CD4-positive, alpha-beta T cell treated with Interleukin-10 for 1 hour (primary cell): ENCODE results near the gene SYT13.
"Not testable (repeated sequence)": the region's sequence is repeated elsewhere in the genome, so short reads cannot be mapped to it uniquely, and the experiment has no call there.

Experiments
- DNase-seq: peaks from one replicate; pipeline ENCODE4 v3.0.0-alpha.2; 2020

The SYT13 gene

GRCh38 chr11:45272701-45273100, 13.4 kb downstream of the SYT13 start:
- no peak for DNase-seq

- DNase-seq: no peak
These were observed 15.0 kb downstream of the SYT13 start for GRCh38 chr11:45270946-45271716.

- no peak for DNase-seq
These were observed 16.5 kb downstream of the SYT13 start for GRCh38 chr11:45269678-45270077.

GRCh38 chr11:45267652-45268299, 18.4 kb downstream of the SYT13 start:
- DNase-seq: no peak

- DNase-seq: no peak
These were observed 19.1 kb downstream of the SYT13 start for GRCh38 chr11:45267052-45267451.

GRCh38 chr11:45266676-45267020, 19.5 kb downstream of the SYT13 start:
- DNase-seq: no peak

GRCh38 chr11:45265969-45266675, 20.0 kb downstream of the SYT13 start:
- no peak for DNase-seq

- no peak for DNase-seq
These were observed 21.2 kb downstream of the SYT13 start for GRCh38 chr11:45264839-45265515.

- DNase-seq: no peak
These were observed 22.4 kb downstream of the SYT13 start for GRCh38 chr11:45263773-45264172.

GRCh38 chr11:45262900-45263299, 23.2 kb downstream of the SYT13 start:
- DNase-seq: no peak

- DNase-seq: no peak
These were observed 26.1 kb downstream of the SYT13 start for GRCh38 chr11:45260071-45260470.

- DNase-seq: no peak
These were observed 26.5 kb downstream of the SYT13 start for GRCh38 chr11:45259592-45259991.

GRCh38 chr11:45258982-45259530, 27.1 kb downstream of the SYT13 start:
- DNase-seq: no peak

- DNase-seq: no peak
These were observed 32.1 kb downstream of the SYT13 start for GRCh38 chr11:45254070-45254469.

GRCh38 chr11:45253640-45254039, 32.5 kb downstream of the SYT13 start:
- no peak for DNase-seq

- no peak for DNase-seq
These were observed 33.3 kb downstream of the SYT13 start for GRCh38 chr11:45252877-45253276.

- DNase-seq: no peak
These were observed 33.8 kb downstream of the SYT13 start for GRCh38 chr11:45252134-45252856.

GRCh38 chr11:45250035-45250718, 36.0 kb downstream of the SYT13 start:
- no peak for DNase-seq

GRCh38 chr11:45249372-45249771, 36.8 kb downstream of the SYT13 start:
- DNase-seq: not testable (repeated sequence)

GRCh38 chr11:45248501-45249011, 37.6 kb downstream of the SYT13 start:
- DNase-seq: no peak

- no peak for DNase-seq
These were observed 38.7 kb downstream of the SYT13 start for GRCh38 chr11:45247433-45247832.

- no peak for DNase-seq
These were observed 39.9 kb downstream of the SYT13 start for GRCh38 chr11:45246241-45246640.
